CD4-positive, alpha-beta T cell treated with Interleukin-4 for 1 hour (primary cell): ENCODE measurements around the gene SHLD2.
"Not testable (repeated sequence)": the region's sequence is repeated elsewhere in the genome, so short reads cannot be mapped to it uniquely, and the experiment has no call there.

ENCODE experiments used
- DNase-seq, 2 donors: peaks; one replicate each; pipeline ENCODE4 v3.0.0-alpha.2; 2020 to 2022

The SHLD2 gene

DNA sequence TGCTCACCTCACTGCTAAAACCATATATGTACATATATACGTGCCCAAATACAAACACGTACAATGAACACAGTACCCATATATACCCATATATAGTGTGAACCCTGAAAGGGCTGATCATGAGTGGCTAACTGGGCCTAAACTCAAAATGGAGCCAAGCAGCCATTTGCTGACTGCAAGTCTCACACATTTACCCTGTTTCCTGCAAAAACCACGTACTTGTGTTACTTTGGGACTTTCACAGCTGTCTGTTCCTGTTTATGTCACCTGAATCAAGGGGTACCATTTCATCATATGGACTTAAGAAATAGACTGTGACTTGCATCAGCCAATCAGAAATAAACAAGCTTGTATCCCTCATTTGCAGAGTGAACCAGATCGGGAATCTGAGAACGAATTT is 124.4 kb downstream of the SHLD2 start:
- not testable (repeated sequence) for DNase-seq

DNA sequence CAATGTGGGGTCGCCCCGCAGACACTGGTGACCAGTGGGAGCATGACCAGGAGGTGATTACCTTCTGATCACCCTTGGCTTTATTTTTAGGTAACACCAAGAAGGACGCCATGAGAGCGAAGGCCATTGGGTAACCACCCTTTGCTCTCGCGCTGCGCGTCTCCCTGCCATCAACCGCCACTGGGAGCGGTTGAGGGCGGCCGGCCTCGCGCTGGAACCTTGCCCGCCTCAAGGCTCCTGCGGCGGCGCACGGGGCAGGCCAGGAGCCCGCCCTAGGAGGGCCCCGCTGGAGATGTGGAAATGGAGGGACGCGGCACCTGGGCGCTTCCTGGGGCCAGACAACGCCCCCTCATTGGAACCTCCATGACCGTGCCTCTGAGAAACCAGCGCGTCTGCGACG is 127.8 kb downstream of the SHLD2 start:
- not testable (repeated sequence) for DNase-seq

DNA sequence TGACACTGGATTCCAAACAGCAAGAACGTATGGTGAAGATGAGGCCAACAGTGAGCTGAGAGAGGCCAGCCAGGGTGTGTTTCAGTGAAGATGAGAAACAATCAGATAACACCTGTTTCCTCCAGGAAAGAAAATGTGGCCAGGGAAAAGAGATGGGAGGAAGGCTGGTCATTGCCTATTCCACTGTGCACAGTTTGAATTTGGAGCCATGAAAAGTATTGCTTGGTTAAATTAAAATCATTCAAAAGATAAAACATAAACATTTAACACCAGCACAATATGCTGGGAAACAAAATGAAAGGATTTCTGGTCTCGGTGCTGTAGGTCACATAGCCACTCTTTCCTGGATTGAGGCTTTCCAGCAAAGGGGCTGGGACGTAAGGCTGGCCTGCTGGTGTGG is 130.1 kb downstream of the SHLD2 start, which contains the start of gene NUTM2A:
Gene NUTM2A, plus strand, starts transcription at position 301 of the 400 bp plus-strand sequence. CDS start 383 bp downstream, outside the sequence.
- not testable (repeated sequence) for DNase-seq

DNA sequence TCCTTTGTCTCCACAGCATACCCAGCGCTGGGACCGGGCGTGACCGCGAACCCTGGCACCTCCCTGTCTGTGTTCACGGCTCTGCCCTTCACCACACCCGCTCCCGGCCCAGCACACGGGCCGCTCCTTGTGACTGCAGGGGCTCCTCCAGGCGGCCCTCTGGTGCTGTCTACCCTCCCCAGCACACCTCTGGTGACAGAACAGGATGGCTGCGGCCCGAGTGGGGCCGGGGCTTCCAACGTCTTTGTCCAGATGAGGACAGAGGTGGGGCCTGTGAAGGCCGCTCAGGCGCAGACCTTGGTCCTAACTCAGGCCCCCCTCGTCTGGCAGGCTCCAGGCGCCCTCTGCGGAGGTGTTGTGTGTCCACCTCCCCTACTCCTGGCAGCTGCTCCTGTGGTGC is 133.2 kb downstream of the SHLD2 start:
- not testable (repeated sequence) for DNase-seq

DNA sequence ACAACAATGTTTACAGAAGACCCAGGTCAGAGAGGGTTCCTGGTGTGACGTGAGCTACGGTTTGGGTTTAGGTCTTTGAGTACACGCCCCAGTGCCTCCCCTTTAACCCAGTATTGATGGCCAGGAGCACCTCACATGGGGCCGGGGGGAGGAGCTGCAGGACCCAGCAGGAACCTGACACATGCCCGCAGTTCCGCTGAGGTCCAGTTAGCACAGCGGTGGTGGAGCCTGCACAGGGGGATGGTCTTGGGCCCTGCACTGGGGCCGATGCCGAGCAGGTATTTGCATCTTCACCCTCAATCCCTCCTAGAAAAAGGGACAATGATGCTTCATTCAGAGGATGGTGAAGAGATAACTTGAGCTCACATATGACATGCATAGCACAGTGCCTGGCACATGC is 134.2 kb downstream of the SHLD2 start:
- DNase-seq, result not testable (repeated sequence)

DNA sequence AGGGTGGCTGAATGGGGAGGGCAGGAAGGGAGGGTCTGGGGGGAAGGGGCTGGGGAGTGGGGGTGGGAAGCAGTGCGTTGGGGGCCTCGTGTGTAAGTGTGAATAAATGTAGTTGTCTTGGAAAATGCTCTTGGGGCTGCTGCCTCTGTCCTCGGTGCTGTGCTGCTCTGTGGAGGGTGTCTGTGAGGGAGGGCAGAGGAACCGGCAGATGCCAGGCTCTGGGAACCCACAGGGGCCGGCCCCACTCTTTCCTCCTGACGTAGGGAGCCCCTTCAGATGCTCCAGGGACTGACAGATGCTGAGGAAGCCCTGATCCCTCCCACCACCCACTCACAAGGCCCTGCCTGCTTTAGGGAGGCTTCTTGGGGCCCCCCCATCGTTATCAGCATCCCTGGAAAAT is 139.8 kb downstream of the SHLD2 start:
- not testable (repeated sequence) for DNase-seq

DNA sequence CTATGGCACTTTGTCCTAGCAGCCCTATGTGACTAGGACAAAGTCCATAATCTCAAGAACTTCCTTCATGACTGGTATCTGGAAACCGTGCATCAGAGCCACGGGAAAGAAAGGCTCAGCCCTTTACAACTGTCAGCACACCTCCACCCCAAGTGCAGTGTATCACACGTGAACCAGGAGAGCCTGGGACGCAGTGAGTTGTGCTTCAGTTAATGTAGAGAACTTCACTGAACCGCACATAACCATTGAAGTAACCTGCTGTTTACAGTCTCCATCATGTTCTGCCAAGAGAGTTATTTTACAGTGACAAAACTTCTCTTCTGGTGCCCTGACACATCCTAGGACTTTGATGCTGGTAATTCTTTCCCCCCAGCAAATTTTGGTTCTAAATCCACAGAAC is 142.2 kb downstream of the SHLD2 start:
- not testable (repeated sequence) for DNase-seq

DNA sequence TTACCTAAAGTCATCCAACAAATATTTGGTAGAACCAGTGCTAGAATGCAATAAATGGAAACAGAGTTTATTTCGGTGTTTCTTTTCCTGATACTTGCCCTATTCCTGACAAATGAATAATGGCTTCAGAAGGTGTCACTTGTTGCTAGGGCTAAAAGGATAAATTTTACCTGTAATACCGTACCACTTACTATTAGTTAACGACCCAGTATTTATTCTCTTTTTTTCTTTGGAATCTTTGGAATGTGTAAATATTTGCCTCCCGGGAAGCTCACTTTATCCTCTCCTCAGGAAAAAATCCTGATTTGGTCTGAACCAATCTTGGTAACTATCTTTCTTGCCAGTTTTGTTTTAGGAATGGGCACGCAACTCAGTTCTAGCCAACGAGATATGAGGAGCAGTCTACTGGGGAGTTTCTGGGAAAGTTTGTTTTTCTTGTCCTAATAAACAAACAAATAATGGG is 144.4 kb downstream of the SHLD2 start:
- DNase-seq, result not testable (repeated sequence)
